Transverse colon (tissue), 4 donors: ENCODE data around the gene UNCX. TPM values are rescaled to one million over a fixed set of nuclear protein-coding genes. Genes with fewer than 3 reads are reported as not detected.

ENCODE experiments used
- DNase-seq: peaks from one replicate; pipeline ENCODE4 v3.0.0-alpha.2; 2019
- H3K27ac ChIP-seq, 4 donors: fragments of 200-600 bp; sonication (generic); 2 replicates each; pipeline ENCODE4 v1.5.1; 2016 to 2018; ENCODE audit warnings: inconsistent platforms in 4 of 4
- H3K27me3 ChIP-seq: fragments of 200-600 bp; sonication (generic); 2 replicates; pipeline ENCODE4 v1.5.1; 2017; ENCODE audit warnings: inconsistent platforms
- H3K36me3 ChIP-seq, 4 donors: fragments of 200-600 bp; sonication (generic); 2 replicates each; pipeline ENCODE4 v1.5.1; 2017 to 2019; ENCODE audit warnings: inconsistent platforms in 4 of 4
- H3K4me1 ChIP-seq, 4 donors: fragments of 200-600 bp; sonication (generic); 2 replicates each; pipeline ENCODE4 v1.5.1; 2017 to 2020; ENCODE audit warnings: inconsistent platforms in 4 of 4
- H3K4me3 ChIP-seq, 4 donors: fragments of 200-600 bp; sonication (generic); 1 replicate in 1 of 4; 2 replicates in 3 of 4; pipeline versions ENCODE4 v1.5.1 to v1.6.1; 2017 to 2019; ENCODE audit warnings: inconsistent platforms in 4 of 4
- H3K9me3 ChIP-seq, 2 donors: fragments of 200-600 bp; sonication (generic); 2 replicates each; pipeline ENCODE4 v1.5.1; 2017 to 2019; ENCODE audit warnings: inconsistent platforms in 2 of 2
- EP300 ChIP-seq: sonication (generic); formaldehyde crosslinking; IDR thresholded peaks from one replicate; pipeline ENCODE4 v1.6.1; 2017; ENCODE audit warnings: antibody characterized with exemption, low read depth
- POLR2A ChIP-seq: fragments of 450-650 bp; IDR thresholded peaks from one replicate; pipeline ENCODE4 v1.6.1; 2016; ENCODE audit warnings: antibody characterized with exemption, mild to moderate bottlenecking, moderate library complexity
- POLR2AphosphoS5 ChIP-seq, 3 donors: sonication (generic); formaldehyde crosslinking; IDR thresholded peaks; one replicate each; pipeline ENCODE4 v1.6.1; 2016; ENCODE audit warnings: antibody characterized with exemption in 3 of 3
- WGBS, 2 donors: methylation state at CpG; one replicate each; pipeline ENCODE4 v1.1.5; 2018; ENCODE audit warnings: low coverage in 1 of 2; 5-methylcytosine and 5-hydroxymethylcytosine counted together
- in situ Hi-C, 4 donors: fragments of 200-750 bp; cut with MboI; loops; one replicate each; pipeline versions ENCODE4 v1.15.0 to v1.15.1; 2017; ENCODE audit warnings: low sequenced_read_pairs in 3 of 4, low pct_ligation_motif_present in 1 of 4, low pct_unique_long_range_greater_than_20kb in 1 of 4
- intact Hi-C: fragments of 100-400 bp; cut with DNase I; formaldehyde crosslinking; loops from one replicate; pipeline ENCODE4 v1.15.1; 2023; ENCODE audit warnings: low total_unique reads
- total RNA-seq, 4 donors: library from RNA; depleted of rRNA; stranded (reverse); fragments of >200 nt; gene quantifications; one replicate each; pipeline ENCODE4 v1.1.0, GENCODE V29; 2016
- TF ChIP-seq, protein P1 (sequence below), 5 experiments: fragments of 200-600 bp in 3 of 5; fragments of 450-650 bp in 2 of 5; sonication (generic) in 3 of 5; IDR thresholded peaks; 1 replicate in 2 of 5; 2 replicates in 3 of 5; pipeline ENCODE4 v1.5.1; 2016 to 2017; ENCODE audit warnings: antibody characterized with exemption in 5 of 5, inconsistent platforms in 3 of 5, mild to moderate bottlenecking in 2 of 5, moderate library complexity in 1 of 5

Gene UNCX
- total RNA-seq, 4 donors from 2014 or later = not detected

DNA sequence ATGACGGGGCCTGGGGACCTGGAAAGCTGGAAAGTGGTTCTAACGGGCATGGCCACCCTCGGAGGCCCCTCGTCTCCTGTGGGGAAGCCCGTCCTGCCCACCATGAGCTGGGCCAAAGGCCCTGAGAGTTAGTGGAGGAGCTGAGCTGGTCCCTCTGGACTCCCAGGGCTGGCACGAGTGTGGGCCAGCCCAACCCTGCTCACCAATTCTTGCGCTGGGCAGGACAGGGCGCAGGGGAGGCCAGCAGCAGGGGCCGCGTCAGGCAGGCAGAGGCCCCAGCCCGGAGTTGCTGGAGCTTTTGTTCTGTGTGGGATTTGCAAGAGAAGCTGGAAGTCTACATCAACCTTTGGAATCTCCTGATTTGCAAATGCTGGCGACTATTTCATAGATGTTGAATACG lies 29.8 kb downstream of the UNCX start:
- Histone ChIP-seq H3K4me3 (no peak overlapping the region), H3K27ac (no peak overlapping the region), H3K9me3 (no peaks in the 10 kb centered on the region), H3K27me3 (peaks cover 72% of the 10 kb centered on the region), H3K4me1 (no peaks in the 10 kb centered on the region), H3K36me3 (no peaks in the 10 kb centered on the region)
- WGBS, 2 donors = 68 to 77% methylated on average over 4 to 13 of the region's 13 CpGs
- no peak for DNase-seq
- TF ChIP-seq, protein P1, sequence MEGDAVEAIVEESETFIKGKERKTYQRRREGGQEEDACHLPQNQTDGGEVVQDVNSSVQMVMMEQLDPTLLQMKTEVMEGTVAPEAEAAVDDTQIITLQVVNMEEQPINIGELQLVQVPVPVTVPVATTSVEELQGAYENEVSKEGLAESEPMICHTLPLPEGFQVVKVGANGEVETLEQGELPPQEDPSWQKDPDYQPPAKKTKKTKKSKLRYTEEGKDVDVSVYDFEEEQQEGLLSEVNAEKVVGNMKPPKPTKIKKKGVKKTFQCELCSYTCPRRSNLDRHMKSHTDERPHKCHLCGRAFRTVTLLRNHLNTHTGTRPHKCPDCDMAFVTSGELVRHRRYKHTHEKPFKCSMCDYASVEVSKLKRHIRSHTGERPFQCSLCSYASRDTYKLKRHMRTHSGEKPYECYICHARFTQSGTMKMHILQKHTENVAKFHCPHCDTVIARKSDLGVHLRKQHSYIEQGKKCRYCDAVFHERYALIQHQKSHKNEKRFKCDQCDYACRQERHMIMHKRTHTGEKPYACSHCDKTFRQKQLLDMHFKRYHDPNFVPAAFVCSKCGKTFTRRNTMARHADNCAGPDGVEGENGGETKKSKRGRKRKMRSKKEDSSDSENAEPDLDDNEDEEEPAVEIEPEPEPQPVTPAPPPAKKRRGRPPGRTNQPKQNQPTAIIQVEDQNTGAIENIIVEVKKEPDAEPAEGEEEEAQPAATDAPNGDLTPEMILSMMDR (IDR thresholded peaks at IDR 0.05) = no peak
- TF ChIP-seq EP300 (no peak), POLR2AphosphoS5 (IDR thresholded peaks at IDR 0.05) (no peak), POLR2A (no peak)
- in situ Hi-C loops = no loop called here
- intact Hi-C loops = no loop called here

DNA sequence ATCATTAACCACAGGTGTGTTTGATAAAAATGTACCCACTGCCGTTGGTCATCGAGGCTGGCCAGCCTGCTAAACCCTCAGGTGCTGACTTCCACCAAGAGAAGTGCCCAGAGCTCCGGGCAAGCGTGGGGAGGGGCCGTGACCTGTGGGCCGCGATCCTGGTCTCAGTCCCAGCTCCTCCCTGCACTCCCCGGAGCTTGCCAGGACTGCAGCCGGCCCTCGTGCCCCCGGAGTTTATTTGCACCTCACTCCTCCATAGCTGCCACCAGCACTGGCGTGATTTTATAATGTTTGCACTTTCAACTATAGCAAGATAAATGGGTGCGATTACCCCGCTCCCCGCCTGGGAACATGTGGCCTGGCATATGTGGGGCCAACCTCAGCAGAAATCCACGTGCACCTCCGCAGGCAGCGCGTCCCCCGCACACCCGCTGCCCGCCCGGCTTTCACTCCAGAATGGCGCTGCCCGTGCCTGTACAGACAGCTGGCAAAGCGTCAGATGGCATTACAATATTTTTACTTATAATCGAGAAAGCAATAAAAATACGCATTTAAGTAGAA lies 30.8 kb downstream of the UNCX start:
- TF ChIP-seq POLR2AphosphoS5 (IDR thresholded peaks at IDR 0.05) (no peak), EP300 (no peak), POLR2A (no peak)
- TF ChIP-seq, protein P1 (IDR thresholded peaks at IDR 0.05) = no peak
- Histone ChIP-seq H3K36me3 (no peaks in the 10 kb centered on the region), H3K27me3 (peaks cover 72% of the 10 kb centered on the region), H3K9me3 (no peaks in the 10 kb centered on the region), H3K4me1 (no peaks in the 10 kb centered on the region), H3K27ac (no peak overlapping the region), H3K4me3 (no peak overlapping the region)
- no peak for DNase-seq
- whole genome bisulfite sequencing, 2 donors = 56 to 73% methylated on average over 3 to 28 of the region's 28 CpGs
- intact Hi-C loops = no loop called here
- in situ Hi-C loops = no loop called here

DNA sequence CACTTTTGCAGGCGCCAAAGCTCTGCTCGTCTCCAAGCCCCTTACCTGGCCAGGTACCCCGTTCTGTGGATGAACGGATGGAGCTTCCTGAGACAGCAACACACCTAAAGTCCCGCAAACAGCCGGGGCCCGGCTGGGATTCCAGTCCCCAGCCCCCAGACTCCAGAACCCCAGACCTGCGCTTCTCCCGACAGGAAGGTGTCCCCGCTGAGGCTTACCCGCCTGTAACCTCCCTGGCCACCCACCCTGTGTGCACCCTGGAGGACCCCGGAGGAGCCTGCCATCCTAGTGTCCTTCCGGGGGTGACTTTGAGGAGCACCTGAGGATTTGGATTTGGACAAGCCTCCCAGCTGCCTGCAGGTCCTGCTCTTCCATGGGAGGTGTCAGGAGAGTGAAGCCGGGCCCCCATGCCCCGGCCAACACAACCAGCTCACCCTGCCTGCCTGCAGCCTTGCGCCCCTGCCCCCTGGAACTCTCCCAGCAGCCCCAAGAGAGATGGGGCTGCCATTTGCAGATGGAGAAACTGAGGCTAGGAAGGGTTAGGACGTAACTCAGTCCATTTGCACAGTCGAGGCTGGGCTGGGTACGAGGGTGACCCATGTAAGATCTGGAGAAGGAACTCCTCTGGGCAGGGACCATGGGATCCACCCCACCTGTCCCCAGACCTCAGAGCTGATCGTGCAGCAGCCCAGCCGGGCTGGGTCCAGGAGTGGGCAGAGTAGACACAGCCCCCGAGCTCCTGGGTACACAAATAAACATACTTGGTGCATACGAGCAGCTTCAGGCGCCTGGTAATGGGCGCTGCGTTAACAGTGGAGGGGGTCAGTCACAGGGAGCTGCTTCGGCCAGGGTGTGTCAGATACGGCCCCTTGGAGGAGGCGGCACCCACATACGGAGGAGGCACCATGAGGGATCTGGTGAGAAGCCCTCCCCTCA lies 31.9 kb downstream of the UNCX start:
- Histone ChIP-seq H3K4me1 (no peaks in the 10 kb centered on the region), H3K4me3 (no peak overlapping the region), H3K27me3 (peaks cover 76% of the 10 kb centered on the region), H3K27ac (no peak overlapping the region), H3K36me3 (no peaks in the 10 kb centered on the region), H3K9me3 (no peaks in the 10 kb centered on the region)
- WGBS, 2 donors = 64% methylated on average over 30 of the region's 30 CpGs; no CpG with 5 or more reads in 1 of the 2 donors
- in situ Hi-C loops = no loop called here
- DNase-seq = no peak
- intact Hi-C loops = no loop called here
- TF ChIP-seq EP300 = no peak

DNA sequence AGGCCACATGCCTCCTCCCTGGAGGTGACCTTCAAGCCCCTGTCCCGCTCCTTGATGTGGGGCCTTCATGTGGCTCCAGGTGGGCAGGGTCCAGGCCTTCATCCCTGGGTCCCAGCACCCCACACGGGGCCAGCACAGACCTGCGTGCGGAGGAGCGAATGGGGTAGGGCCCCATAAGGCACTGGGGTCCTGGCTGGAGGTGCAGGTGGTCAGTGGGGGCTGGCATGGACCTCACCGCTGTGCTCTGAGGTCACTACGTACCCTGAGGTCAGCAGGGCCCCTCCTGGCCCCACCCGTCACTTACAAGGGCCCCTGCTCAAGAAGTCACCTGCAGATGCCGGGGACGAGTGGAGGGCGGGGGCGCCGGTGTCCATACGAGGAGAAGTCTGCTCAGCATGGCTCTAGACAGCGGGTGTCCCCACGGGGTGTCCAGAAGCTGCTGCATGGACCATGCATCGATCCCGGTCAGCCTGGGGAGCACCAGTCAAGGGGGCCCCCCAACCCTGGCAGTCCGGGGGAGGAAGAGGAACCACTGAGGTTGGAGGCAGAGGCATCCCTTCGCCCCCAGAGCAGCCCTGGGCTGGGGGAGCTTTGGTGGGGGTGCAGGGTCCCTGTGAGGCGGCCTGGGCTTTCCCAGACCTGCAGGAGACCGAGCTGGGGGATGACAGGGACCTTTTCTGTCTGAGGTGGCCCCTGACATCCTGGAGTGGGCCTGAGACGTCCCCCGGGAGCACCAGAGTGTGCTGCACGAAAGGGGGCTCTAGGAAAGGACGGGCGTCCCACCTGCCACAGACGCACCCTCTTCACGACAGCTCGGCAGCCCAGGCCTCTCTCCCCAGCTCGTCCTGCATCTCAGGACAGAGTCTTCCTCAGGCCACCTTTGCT lies 34.6 kb downstream of the UNCX start:
- DNase-seq = no peak
- no peaks in the 10 kb centered on the region for H3K9me3 ChIP-seq
- no peaks in the 10 kb centered on the region for H3K4me1 ChIP-seq
- in situ Hi-C loops (no loop called here), intact Hi-C loops (no loop called here)
- TF ChIP-seq POLR2AphosphoS5 (IDR thresholded peaks at IDR 0.05) = no peak
- TF ChIP-seq POLR2A = no peak
- TF ChIP-seq, protein P1 (IDR thresholded peaks at IDR 0.05) = no peak
- TF ChIP-seq EP300 = no peak
- peaks cover 83% of the 10 kb centered on the region for H3K27me3 ChIP-seq
- 80% methylated on average over 23 of the region's 31 CpGs; no CpG with 5 or more reads in 1 of the 2 donors for WGBS, 2 donors
- no peak overlapping the region for H3K4me3 ChIP-seq
- H3K27ac ChIP-seq = no peak overlapping the region
- H3K36me3 ChIP-seq = no peaks in the 10 kb centered on the region
